ENCODE results near the gene NXN.
A peak's percentile ranks its signal among the peaks of the same experiment; 100 is the strongest.
"Not testable (repeated sequence)": the region's sequence is repeated elsewhere in the genome, so short reads cannot be mapped to it uniquely, and the experiment has no call there.

NXN gene

DNA sequence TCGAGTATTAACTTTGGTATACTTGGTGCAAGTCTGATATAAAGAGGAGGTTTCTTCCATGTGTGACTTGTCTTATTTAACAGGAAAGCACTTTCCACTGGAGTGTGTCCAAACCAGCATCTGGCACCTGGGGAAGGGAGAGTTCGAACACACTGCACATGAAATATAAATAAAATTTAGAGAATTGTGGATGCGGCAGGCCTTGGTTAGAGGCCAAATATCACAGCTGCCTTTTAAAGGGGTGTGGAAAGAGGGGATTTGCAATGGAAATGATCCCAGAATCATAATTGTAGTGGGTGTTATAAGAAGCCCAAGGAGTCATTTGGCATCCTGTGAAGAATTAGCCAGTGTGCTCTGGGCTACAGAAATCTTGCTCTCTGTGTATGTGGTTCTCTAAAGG, 4.3 kb upstream of the NXN start:
- H3K9me3 ChIP-seq (ENCODE audit: low read length), result no peaks in the 10 kb centered on the region
- H3K4me1 ChIP-seq (ENCODE audit: insufficient read depth, low read length), result peaks cover 8% of the 10 kb centered on the region
- H3K36me3 ChIP-seq (ENCODE audit: insufficient read depth, low read length), result no peaks in the 10 kb centered on the region
- H3K4me3 ChIP-seq (ENCODE audit: low read length), result no peak overlapping the region
- no peaks in the 10 kb centered on the region for H3K27me3 ChIP-seq (ENCODE audit: insufficient read depth, low read length)
- no peak overlapping the region for H2AFZ ChIP-seq (ENCODE audit: low read depth, low read length)

DNA sequence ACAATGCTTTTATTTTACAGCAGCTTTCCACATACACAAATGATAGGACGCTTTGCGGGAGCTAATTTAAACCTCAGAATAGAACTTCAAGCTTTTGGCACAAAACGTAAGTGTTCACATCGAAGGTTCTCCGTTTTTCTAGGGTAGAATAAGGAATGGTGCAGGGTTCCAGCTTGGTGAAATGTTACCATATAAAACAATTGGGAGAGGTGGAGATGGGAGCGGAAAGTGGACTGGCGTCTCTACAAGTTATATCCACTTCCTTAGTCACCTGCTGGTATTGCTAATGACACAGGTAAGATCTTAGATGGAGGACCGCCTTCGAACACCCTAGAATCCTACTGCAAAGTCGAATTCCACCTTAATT, 1.7 kb upstream of the NXN start:
- Histone ChIP-seq H3K4me3 (ENCODE audit: low read length) (peak overlapping the region; percentile 4), H3K27me3 (ENCODE audit: insufficient read depth, low read length) (no peaks in the 10 kb centered on the region), H3K36me3 (ENCODE audit: insufficient read depth, low read length) (no peaks in the 10 kb centered on the region), H3K9me3 (ENCODE audit: low read length) (no peaks in the 10 kb centered on the region), H2AFZ (ENCODE audit: low read depth, low read length) (no peak overlapping the region), H3K4me1 (ENCODE audit: insufficient read depth, low read length) (peaks cover 22% of the 10 kb centered on the region)

DNA sequence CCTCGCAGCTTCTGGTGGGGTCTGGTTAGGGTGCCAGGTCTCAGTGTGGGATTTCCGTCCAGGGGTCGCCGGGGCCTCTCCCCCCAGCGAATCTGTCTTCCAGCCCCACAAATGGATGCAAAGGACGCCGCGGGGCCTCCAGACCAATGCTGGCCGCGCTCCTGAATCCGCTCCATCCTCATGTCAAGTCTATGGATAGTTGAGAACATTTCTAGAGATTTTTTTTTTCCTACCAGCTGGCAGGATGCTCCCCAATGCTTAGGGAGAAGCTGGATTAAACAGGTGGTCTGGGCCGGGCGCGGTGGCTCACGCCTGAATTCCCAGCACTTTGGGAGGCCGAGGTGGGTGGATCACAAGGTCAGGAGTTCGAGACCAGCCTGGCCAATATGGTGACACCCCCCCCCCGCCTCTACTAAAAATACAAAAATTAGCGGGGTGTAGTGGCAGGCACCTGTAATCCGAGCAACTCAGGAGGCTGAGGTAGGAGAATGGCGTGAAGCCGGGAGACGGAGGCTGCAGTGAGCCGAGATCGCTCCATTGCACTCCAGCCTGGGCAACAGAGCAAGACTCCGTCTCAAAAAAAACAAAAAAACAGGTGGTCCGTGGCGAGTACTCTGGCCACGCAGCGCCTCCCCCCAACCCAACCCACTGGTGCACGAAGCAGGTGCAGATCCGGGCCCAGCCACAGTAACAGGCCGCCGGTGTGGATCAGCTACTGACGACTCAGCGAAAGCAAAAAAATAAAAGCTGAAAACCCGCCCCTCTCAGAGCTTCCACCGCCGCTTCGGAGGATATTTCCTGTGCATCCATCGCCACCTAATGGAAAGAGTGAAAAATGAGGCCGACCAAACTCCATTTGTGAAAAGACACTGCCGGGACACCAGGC, 1.1 kb upstream of the NXN start:
- peaks cover 2% of the 10 kb centered on the region for H3K36me3 ChIP-seq (ENCODE audit: insufficient read depth, low read length)
- H3K27me3 ChIP-seq (ENCODE audit: insufficient read depth, low read length), result no peaks in the 10 kb centered on the region
- peak overlapping the region; percentile 91 for H2AFZ ChIP-seq (ENCODE audit: low read depth, low read length)
- no peaks in the 10 kb centered on the region for H3K9me3 ChIP-seq (ENCODE audit: low read length)
- peaks cover 22% of the 10 kb centered on the region for H3K4me1 ChIP-seq (ENCODE audit: insufficient read depth, low read length)
- H3K4me3 ChIP-seq (ENCODE audit: low read length), result peak overlapping the region; percentile 73

DNA sequence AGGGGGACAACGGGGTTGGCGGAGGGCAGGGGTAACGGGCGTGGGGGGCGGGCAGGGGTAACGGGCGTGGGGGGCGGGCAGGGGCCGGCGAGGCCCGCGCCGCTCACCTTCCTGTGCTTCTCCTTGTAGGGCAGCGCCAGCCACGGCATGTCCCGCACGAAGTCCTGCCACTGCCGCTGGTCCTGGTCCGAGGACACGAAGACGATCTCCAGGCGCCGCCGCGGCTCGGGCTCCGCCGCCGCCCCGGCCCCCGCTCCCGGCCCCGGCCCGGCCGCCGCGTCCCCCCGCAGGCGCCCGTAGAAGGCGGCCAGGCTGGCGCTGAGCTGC, 401 bp downstream of the NXN start:
- H3K27me3 ChIP-seq (ENCODE audit: insufficient read depth, low read length), result no peaks in the 10 kb centered on the region
- peaks cover 26% of the 10 kb centered on the region for H3K4me1 ChIP-seq (ENCODE audit: insufficient read depth, low read length)
- no peaks in the 10 kb centered on the region for H3K9me3 ChIP-seq (ENCODE audit: low read length)
- H3K36me3 ChIP-seq (ENCODE audit: insufficient read depth, low read length), result peaks cover 4% of the 10 kb centered on the region
- no peak overlapping the region for H2AFZ ChIP-seq (ENCODE audit: low read depth, low read length)
- peak overlapping the region; percentile 80 for H3K4me3 ChIP-seq (ENCODE audit: low read length)

DNA sequence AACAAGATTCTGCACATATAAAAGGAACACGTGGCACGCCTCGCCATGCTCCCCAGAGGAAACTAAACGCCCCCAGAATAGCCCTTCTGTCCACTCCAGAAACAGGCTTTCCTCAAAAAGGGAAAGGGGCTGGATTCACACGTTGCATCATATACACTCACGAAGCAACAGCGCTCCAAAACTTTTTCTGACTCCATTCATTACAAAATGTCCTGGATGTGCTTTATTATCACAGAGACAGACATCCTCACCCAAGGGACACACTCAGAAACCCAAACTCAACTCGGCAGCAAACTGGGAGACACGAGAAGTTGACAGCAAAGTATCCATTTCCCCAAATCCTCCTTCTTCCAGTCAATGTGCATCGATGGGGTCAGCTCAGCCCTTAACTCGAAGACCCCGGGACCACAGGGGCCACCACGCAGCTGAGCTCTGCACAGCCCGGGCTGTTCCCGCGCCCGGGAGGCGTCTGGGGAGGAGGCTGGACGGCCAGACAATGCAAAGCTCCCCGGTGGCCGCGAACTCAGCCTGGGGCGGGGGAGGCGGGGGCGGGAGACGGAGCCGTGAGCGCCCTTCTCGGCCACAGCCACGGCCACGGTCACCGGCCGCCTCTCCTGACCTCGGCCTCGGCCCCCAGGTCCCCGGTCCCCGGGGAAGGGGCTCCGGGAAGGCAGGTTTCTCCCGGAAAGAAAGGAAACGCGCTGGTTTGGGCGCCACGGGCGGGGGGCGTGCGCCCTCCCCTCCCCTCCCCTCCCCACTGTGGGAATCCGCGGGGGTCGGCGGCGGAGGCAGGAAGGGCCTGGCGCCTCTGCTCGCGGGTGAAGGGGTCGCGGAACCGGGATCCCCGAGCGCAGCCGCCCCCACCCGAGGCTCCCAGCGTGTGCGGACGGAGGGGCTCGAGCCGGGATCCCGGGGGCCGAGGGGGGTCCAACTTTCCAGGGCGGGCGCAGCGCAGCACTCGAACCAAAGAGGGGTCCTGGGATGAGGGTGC, 1.2 kb downstream of the NXN start:
- Histone ChIP-seq H3K36me3 (ENCODE audit: insufficient read depth, low read length) (peaks cover 4% of the 10 kb centered on the region), H3K27me3 (ENCODE audit: insufficient read depth, low read length) (no peaks in the 10 kb centered on the region), H3K4me1 (ENCODE audit: insufficient read depth, low read length) (peaks cover 26% of the 10 kb centered on the region), H3K9me3 (ENCODE audit: low read length) (no peaks in the 10 kb centered on the region), H2AFZ (ENCODE audit: low read depth, low read length) (no peak overlapping the region), H3K4me3 (ENCODE audit: low read length) (peak overlapping the region; percentile 73)

DNA sequence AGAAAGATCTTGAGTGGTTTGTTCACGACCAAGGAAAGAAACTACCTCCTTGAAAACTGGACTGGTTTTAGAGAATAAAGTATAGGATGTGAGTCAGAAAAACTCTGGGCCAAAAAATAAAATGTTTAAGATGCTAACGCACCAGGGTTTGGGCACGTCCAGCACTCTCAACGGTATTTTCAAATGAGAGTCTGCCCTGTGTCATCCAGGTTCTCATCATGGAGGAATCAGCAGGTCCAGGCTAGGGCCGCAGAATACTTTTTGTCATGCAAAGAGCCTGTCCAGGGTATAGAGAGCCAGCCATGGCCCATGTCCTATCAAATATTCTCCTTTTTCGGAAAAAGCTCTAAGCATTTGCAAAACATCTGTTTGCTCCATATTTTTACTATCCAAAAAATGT, 2.4 kb downstream of the NXN start:
- Histone ChIP-seq H3K4me3 (ENCODE audit: low read length) (peak overlapping the region; percentile 73), H3K4me1 (ENCODE audit: insufficient read depth, low read length) (peaks cover 26% of the 10 kb centered on the region), H3K27me3 (ENCODE audit: insufficient read depth, low read length) (no peaks in the 10 kb centered on the region), H2AFZ (ENCODE audit: low read depth, low read length) (no peak overlapping the region), H3K36me3 (ENCODE audit: insufficient read depth, low read length) (peaks cover 4% of the 10 kb centered on the region), H3K9me3 (ENCODE audit: low read length) (peaks cover 3% of the 10 kb centered on the region)

DNA sequence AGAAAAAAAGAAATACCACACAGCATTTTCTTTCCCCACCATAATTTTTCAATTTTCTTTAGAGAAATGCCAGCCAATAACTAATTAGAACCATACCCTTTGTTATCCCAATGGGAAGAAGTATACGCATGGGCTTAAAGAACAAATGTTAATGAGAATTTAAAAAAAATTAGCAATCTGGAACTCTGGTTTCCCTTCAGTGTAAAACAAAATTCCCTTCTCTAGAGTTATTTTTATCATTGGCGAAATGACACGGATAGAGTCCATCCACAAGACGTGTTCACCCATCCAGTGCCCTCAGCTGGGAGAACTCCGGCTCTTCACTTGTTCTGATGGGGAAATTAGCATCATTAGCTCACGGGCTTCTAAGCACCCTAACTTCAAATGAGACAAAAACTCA, 3.3 kb downstream of the NXN start:
- peaks cover 4% of the 10 kb centered on the region for H3K36me3 ChIP-seq (ENCODE audit: insufficient read depth, low read length)
- no peak overlapping the region for H2AFZ ChIP-seq (ENCODE audit: low read depth, low read length)
- peaks cover 3% of the 10 kb centered on the region for H3K9me3 ChIP-seq (ENCODE audit: low read length)
- H3K27me3 ChIP-seq (ENCODE audit: insufficient read depth, low read length), result no peaks in the 10 kb centered on the region
- no peak overlapping the region for H3K4me3 ChIP-seq (ENCODE audit: low read length)
- peaks cover 25% of the 10 kb centered on the region for H3K4me1 ChIP-seq (ENCODE audit: insufficient read depth, low read length)

DNA sequence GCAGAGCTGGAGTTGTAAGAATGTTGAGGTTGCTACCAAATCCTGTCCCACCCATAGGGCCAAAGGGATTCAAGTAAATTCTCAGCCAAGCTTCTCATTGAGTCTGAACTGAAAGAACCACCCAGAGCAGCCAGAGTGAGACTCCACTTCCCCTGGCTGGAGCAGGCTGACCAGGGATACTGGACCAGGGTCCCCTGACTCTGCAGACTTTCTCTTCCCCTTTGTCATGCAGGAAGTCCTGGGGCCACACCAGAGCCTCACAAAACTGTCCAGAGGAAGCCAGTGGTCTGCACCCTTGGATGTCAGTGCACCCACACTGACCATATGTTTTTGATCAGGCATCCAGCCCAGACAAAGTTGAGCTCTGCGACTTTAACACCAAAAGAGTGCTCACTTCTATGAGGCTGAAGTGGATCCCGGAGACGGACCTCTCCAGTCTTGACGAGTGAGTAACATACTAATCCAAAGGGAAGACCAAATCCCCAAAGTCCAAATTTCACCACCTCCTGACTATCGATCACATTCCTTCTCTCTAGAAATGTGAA, 4.1 kb downstream of the NXN start:
- Histone ChIP-seq H3K4me3 (ENCODE audit: low read length) (no peak overlapping the region), H2AFZ (ENCODE audit: low read depth, low read length) (no peak overlapping the region), H3K4me1 (ENCODE audit: insufficient read depth, low read length) (peaks cover 23% of the 10 kb centered on the region), H3K27me3 (ENCODE audit: insufficient read depth, low read length) (no peaks in the 10 kb centered on the region), H3K36me3 (ENCODE audit: insufficient read depth, low read length) (peaks cover 5% of the 10 kb centered on the region), H3K9me3 (ENCODE audit: low read length) (peaks cover 3% of the 10 kb centered on the region)

DNA sequence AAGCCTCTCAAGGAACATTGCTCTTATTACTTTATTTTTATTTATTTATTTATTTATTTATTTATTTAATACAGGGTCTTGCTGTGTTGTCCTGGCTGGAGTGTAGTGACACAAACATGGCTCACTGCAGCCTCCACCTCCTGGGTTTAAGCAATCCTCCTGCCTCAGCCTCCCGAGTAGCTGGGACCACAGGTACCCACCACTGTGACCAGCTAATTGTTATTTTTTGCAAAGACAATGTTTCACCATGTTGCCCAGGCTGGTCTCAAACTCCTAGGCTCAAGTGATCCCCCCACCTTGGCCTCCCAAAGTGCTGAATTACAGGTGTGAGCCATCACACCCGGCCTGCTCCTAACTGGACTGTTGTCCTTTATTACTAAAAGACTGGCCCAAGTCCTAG, 4.8 kb downstream of the NXN start:
- not testable (repeated sequence) for H3K36me3 ChIP-seq (ENCODE audit: insufficient read depth, low read length); H2AFZ ChIP-seq (ENCODE audit: low read depth, low read length); H3K9me3 ChIP-seq (ENCODE audit: low read length); H3K27me3 ChIP-seq (ENCODE audit: insufficient read depth, low read length); H3K4me3 ChIP-seq (ENCODE audit: low read length)
- H3K4me1 ChIP-seq (ENCODE audit: insufficient read depth, low read length), result peaks cover 23% of the 10 kb centered on the region

DNA sequence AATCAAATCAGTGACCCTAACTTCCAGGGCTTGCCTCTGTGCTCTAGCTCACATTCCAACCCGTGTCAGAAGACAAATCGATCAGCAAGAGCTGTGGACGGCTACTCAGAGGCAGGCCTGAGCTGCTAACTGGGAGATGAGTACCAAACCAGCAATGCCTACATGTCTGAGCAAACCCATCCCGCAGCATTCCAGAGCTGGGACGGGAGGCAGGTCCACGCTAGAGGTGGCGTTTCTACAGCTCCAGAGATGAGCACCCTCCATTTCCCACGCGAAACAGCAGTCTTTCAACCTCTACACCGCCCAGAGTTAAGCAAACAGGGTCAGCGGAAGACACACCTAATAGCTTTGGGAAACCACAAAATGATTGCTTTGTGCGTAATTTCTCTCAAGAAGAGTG, 6.5 kb downstream of the NXN start:
- Histone ChIP-seq H3K4me1 (ENCODE audit: insufficient read depth, low read length) (peaks cover 22% of the 10 kb centered on the region), H3K4me3 (ENCODE audit: low read length) (no peak overlapping the region), H3K27me3 (ENCODE audit: insufficient read depth, low read length) (no peaks in the 10 kb centered on the region), H2AFZ (ENCODE audit: low read depth, low read length) (no peak overlapping the region), H3K36me3 (ENCODE audit: insufficient read depth, low read length) (peaks cover 10% of the 10 kb centered on the region), H3K9me3 (ENCODE audit: low read length) (peaks cover 5% of the 10 kb centered on the region)

DNA sequence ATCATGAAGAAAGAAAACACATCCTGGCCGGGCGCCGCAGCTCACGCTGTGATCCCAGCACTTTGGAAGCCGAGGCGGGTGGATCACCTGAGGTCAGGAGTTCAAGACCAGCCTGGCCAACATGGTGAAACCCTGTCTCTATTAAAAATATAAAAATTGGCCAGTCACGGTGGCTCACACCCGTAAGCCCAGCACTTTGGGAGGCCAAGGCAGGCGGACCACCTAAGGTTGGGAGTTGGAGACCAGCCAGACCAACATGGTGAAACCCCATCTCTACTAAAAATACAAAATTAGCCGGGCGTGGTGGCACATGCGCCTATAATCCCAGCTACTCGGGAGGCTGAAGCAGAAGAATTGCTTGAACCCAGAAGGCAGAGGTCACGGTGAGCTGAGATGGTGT, 7.7 kb downstream of the NXN start:
- H3K27me3 ChIP-seq (ENCODE audit: insufficient read depth, low read length); H2AFZ ChIP-seq (ENCODE audit: low read depth, low read length); H3K9me3 ChIP-seq (ENCODE audit: low read length); H3K4me3 ChIP-seq (ENCODE audit: low read length); H3K36me3 ChIP-seq (ENCODE audit: insufficient read depth, low read length): not testable (repeated sequence)
- peaks cover 11% of the 10 kb centered on the region for H3K4me1 ChIP-seq (ENCODE audit: insufficient read depth, low read length)

DNA sequence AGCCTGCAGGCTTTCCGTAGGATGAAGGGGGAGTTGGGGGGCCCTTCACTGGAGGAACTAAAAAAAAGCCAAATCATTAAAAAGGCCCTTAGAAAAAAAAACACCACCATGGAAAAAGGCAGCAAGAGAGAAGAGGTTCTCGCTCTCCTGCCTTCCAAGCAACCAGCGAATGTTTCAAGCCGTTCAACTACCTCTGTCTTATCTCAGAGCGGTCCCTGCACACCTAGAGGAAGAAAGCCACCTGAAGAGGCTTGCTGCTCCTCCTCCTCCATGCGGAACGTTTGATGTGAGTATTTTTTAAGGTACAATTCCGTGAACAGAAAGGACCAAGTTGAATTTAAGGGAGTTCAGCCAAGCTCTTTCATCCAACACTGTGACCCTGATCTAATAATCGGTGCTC, 9.2 kb downstream of the NXN start:
- Histone ChIP-seq H2AFZ (ENCODE audit: low read depth, low read length) (no peak overlapping the region), H3K4me3 (ENCODE audit: low read length) (no peak overlapping the region), H3K9me3 (ENCODE audit: low read length) (peaks cover 5% of the 10 kb centered on the region), H3K4me1 (ENCODE audit: insufficient read depth, low read length) (peaks cover 9% of the 10 kb centered on the region), H3K27me3 (ENCODE audit: insufficient read depth, low read length) (no peaks in the 10 kb centered on the region), H3K36me3 (ENCODE audit: insufficient read depth, low read length) (peaks cover 6% of the 10 kb centered on the region)

DNA sequence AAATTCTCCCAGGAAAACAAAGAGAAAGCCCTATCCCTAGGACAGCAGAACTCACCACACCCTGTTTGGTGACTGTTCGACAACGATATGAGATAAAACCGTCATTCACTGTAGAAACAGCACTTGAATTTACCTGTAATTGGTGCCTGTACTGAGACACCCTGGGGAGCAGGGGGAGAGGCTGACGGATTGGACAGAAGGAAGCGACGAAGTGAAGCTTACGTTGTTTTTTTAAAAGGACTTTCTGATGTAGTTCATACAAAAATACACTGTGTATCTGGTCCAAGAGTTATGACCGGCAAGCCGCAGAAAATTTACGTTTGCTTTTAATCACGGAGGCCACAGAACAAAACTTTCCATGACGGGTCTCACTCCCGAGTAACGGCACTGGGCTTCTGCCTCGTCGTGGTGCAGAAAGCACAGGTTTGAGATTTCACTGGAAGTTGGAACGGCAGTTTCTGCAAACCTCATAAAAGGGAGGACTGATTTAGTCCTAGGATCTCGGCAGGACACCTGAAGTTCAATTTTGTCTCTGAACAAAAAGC, 9.7 kb downstream of the NXN start:
- Histone ChIP-seq H3K9me3 (ENCODE audit: low read length) (peaks cover 5% of the 10 kb centered on the region), H3K27me3 (ENCODE audit: insufficient read depth, low read length) (no peaks in the 10 kb centered on the region), H3K4me1 (ENCODE audit: insufficient read depth, low read length) (peaks cover 13% of the 10 kb centered on the region), H2AFZ (ENCODE audit: low read depth, low read length) (no peak overlapping the region), H3K4me3 (ENCODE audit: low read length) (no peak overlapping the region), H3K36me3 (ENCODE audit: insufficient read depth, low read length) (peaks cover 6% of the 10 kb centered on the region)
